ENCODE data around the gene LHPP.

Gene LHPP

DNA sequence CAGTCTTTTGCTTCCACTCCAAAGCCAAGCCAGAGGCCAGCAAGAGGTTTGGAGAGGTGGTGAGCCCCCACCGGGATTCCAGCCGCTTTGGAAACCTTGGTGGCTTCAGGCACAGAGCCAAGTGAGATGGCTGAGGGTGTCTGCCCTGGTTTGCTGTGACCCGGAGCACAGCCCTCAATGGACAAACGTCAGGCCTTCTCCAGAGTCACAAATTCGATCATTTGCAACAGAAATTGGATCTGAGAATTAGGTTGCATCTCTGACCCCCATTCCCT, 10.9 kb upstream of the LHPP start:
- peaks cover 3% of the 10 kb centered on the region for H3K4me1 ChIP-seq (ENCODE audit: insufficient read depth, poor library complexity, severe bottlenecking)
- no peaks in the 10 kb centered on the region for H3K9me3 ChIP-seq (ENCODE audit: severe bottlenecking)
- H3K27me3 ChIP-seq (ENCODE audit: insufficient read depth, poor library complexity, severe bottlenecking), result peaks cover 41% of the 10 kb centered on the region
- DNase-seq (ENCODE audit: low spot score), result no peak
- no peaks in the 10 kb centered on the region for H3K36me3 ChIP-seq (ENCODE audit: low read depth)
- TF ChIP-seq, protein P1, sequence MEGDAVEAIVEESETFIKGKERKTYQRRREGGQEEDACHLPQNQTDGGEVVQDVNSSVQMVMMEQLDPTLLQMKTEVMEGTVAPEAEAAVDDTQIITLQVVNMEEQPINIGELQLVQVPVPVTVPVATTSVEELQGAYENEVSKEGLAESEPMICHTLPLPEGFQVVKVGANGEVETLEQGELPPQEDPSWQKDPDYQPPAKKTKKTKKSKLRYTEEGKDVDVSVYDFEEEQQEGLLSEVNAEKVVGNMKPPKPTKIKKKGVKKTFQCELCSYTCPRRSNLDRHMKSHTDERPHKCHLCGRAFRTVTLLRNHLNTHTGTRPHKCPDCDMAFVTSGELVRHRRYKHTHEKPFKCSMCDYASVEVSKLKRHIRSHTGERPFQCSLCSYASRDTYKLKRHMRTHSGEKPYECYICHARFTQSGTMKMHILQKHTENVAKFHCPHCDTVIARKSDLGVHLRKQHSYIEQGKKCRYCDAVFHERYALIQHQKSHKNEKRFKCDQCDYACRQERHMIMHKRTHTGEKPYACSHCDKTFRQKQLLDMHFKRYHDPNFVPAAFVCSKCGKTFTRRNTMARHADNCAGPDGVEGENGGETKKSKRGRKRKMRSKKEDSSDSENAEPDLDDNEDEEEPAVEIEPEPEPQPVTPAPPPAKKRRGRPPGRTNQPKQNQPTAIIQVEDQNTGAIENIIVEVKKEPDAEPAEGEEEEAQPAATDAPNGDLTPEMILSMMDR (IDR thresholded peaks at IDR 0.05; ENCODE audit: poor library complexity, severe bottlenecking), result no peak
- H3K4me3 ChIP-seq (ENCODE audit: severe bottlenecking), result no peak overlapping the region
- no peak overlapping the region for H3K27ac ChIP-seq (ENCODE audit: poor library complexity, severe bottlenecking)
- ATAC-seq (ENCODE audit: low read depth), result no peak

DNA sequence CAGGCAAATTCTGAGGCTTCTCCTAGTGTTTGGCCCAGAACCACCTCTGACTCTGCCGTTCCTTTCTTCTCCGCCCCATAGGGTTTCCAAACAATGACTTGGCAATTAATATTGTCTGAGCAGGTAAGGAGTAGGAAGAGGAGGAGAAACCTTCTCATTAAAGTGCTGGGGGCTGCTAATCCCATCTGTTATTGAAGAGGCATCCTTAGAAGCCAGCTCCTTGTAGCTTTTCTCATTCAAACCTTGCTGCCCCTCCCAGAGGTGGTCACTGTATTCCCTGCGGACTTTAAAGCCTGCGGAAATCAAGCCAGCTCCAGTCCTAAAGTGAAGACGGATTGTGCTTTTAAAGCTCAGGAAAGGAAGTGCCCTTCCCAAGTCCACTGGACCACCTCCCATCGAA, 10.3 kb upstream of the LHPP start:
- no peaks in the 10 kb centered on the region for H3K36me3 ChIP-seq (ENCODE audit: low read depth)
- TF ChIP-seq, protein P1 (IDR thresholded peaks at IDR 0.05; ENCODE audit: poor library complexity, severe bottlenecking), result no peak
- H3K4me3 ChIP-seq (ENCODE audit: severe bottlenecking), result no peak overlapping the region
- ATAC-seq (ENCODE audit: low read depth), result no peak
- H3K9me3 ChIP-seq (ENCODE audit: severe bottlenecking), result no peaks in the 10 kb centered on the region
- no peak for DNase-seq (ENCODE audit: low spot score)
- peaks cover 3% of the 10 kb centered on the region for H3K4me1 ChIP-seq (ENCODE audit: insufficient read depth, poor library complexity, severe bottlenecking)
- H3K27ac ChIP-seq (ENCODE audit: poor library complexity, severe bottlenecking), result no peak overlapping the region
- peaks cover 39% of the 10 kb centered on the region for H3K27me3 ChIP-seq (ENCODE audit: insufficient read depth, poor library complexity, severe bottlenecking)

DNA sequence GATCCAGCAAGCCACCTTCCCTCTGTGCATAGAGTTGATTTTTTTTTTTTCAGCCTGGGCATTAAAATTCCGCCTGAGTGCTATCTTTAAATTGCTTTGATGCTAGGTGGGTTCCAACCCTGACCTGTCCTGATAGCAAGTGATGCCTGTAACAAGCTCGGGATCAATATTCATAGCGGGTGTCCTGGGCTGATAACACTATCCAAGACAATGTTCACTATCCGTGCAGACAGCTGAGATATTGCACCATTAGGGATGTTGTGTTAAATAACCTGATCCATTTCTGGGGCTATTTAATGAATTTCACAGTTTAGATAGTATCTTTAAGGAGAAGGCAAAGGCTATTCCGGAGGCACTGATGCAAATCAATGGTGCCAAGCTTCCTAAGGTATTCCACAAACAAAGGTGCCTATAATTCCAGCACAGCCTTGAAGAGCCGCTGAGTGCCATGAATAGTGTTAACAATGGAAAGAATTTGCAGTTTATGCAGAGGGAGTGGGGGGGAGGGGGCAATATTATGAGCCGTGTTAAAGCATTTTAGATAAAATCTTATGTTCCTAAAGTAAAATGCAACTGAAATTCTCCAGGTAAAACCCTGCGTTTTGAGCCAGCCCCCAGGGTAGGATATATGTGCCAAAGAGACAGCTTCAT, 7.5 kb upstream of the LHPP start:
- Histone ChIP-seq H3K4me3 (ENCODE audit: severe bottlenecking) (no peak overlapping the region), H3K27ac (ENCODE audit: poor library complexity, severe bottlenecking) (no peak overlapping the region), H3K36me3 (ENCODE audit: low read depth) (no peaks in the 10 kb centered on the region), H3K27me3 (ENCODE audit: insufficient read depth, poor library complexity, severe bottlenecking) (peaks cover 14% of the 10 kb centered on the region), H3K9me3 (ENCODE audit: severe bottlenecking) (no peaks in the 10 kb centered on the region), H3K4me1 (ENCODE audit: insufficient read depth, poor library complexity, severe bottlenecking) (peaks cover under 1% of the 10 kb centered on the region)
- TF ChIP-seq, protein P1 (IDR thresholded peaks at IDR 0.05; ENCODE audit: poor library complexity, severe bottlenecking), result no peak
- DNase-seq (ENCODE audit: low spot score), result no peak
- ATAC-seq (ENCODE audit: low read depth), result no peak

DNA sequence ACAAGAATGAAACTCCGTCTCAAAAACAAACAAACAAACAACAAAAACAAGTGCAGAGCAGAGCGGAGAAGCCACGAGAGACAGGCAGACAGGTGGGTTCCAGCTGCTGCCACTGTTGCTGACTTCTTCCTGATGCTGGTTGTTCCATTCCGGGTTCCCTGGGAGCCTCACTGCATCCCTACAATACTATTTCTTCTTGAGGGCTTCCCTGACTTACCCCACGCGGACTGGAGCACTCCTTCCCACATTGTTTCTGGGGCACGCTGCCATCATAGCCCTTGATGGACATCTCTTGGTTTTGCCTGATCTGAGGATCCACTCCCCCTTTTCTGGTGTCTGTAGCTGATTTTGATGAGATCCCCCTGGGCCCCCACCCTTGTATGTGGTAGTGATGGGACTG, 6.2 kb upstream of the LHPP start:
- no peak for DNase-seq (ENCODE audit: low spot score)
- H3K36me3 ChIP-seq (ENCODE audit: low read depth), result no peaks in the 10 kb centered on the region
- no peaks in the 10 kb centered on the region for H3K9me3 ChIP-seq (ENCODE audit: severe bottlenecking)
- peaks cover 4% of the 10 kb centered on the region for H3K27me3 ChIP-seq (ENCODE audit: insufficient read depth, poor library complexity, severe bottlenecking)
- H3K27ac ChIP-seq (ENCODE audit: poor library complexity, severe bottlenecking), result no peak overlapping the region
- no peak for ATAC-seq (ENCODE audit: low read depth)
- TF ChIP-seq, protein P1 (IDR thresholded peaks at IDR 0.05; ENCODE audit: poor library complexity, severe bottlenecking), result no peak
- no peaks in the 10 kb centered on the region for H3K4me1 ChIP-seq (ENCODE audit: insufficient read depth, poor library complexity, severe bottlenecking)
- H3K4me3 ChIP-seq (ENCODE audit: severe bottlenecking), result no peak overlapping the region

DNA sequence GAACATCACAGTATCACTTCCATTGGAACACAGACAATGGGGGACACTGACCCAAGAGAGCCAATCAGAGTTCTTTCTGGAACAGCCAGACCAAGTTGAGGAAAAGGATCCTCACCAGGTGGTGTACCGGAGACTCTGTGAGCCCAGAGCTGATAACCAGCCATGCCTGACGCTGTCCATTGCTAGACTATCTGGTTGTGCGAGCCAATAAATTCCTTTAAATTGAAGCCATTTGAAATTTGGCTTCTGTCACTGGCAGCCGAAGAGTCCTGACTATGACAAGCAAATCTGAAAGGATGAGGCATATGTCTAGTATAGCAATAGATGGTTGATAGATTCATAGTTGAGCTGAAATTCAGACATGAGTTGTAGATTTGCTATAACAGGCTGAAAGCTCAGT, 3.1 kb upstream of the LHPP start:
- Histone ChIP-seq H3K4me1 (ENCODE audit: insufficient read depth, poor library complexity, severe bottlenecking) (no peaks in the 10 kb centered on the region), H3K27ac (ENCODE audit: poor library complexity, severe bottlenecking) (no peak overlapping the region), H3K36me3 (ENCODE audit: low read depth) (no peaks in the 10 kb centered on the region), H3K27me3 (ENCODE audit: insufficient read depth, poor library complexity, severe bottlenecking) (no peaks in the 10 kb centered on the region), H3K4me3 (ENCODE audit: severe bottlenecking) (no peak overlapping the region), H3K9me3 (ENCODE audit: severe bottlenecking) (no peaks in the 10 kb centered on the region)
- DNase-seq (ENCODE audit: low spot score) (no peak), ATAC-seq (ENCODE audit: low read depth) (no peak)
- TF ChIP-seq, protein P1 (IDR thresholded peaks at IDR 0.05; ENCODE audit: poor library complexity, severe bottlenecking), result no peak
